Transverse colon (tissue), 4 donors: Measurements from ENCODE around the gene FBXL4. TPM values are rescaled to one million over a fixed set of nuclear protein-coding genes. Genes with fewer than 3 reads are reported as not detected.

Source experiments
- DNase-seq: peaks from one replicate; pipeline ENCODE4 v3.0.0-alpha.2; 2019
- H3K27ac ChIP-seq, 4 donors: fragments of 200-600 bp; sonication (generic); 2 replicates each; pipeline ENCODE4 v1.5.1; 2016 to 2018; ENCODE audit warnings: inconsistent platforms in 4 of 4
- H3K27me3 ChIP-seq: fragments of 200-600 bp; sonication (generic); 2 replicates; pipeline ENCODE4 v1.5.1; 2017; ENCODE audit warnings: inconsistent platforms
- H3K36me3 ChIP-seq, 4 donors: fragments of 200-600 bp; sonication (generic); 2 replicates each; pipeline ENCODE4 v1.5.1; 2017 to 2019; ENCODE audit warnings: inconsistent platforms in 4 of 4
- H3K4me1 ChIP-seq, 4 donors: fragments of 200-600 bp; sonication (generic); 2 replicates each; pipeline ENCODE4 v1.5.1; 2017 to 2020; ENCODE audit warnings: inconsistent platforms in 4 of 4
- H3K4me3 ChIP-seq, 4 donors: fragments of 200-600 bp; sonication (generic); 1 replicate in 1 of 4; 2 replicates in 3 of 4; pipeline versions ENCODE4 v1.5.1 to v1.6.1; 2017 to 2019; ENCODE audit warnings: inconsistent platforms in 4 of 4
- H3K9me3 ChIP-seq, 2 donors: fragments of 200-600 bp; sonication (generic); 2 replicates each; pipeline ENCODE4 v1.5.1; 2017 to 2019; ENCODE audit warnings: inconsistent platforms in 2 of 2
- CTCF ChIP-seq, 5 experiments: fragments of 200-600 bp in 3 of 5; fragments of 450-650 bp in 2 of 5; sonication (generic) in 3 of 5; IDR thresholded peaks; 1 replicate in 2 of 5; 2 replicates in 3 of 5; pipeline ENCODE4 v1.5.1; 2016 to 2017; ENCODE audit warnings: antibody characterized with exemption in 5 of 5, inconsistent platforms in 3 of 5, mild to moderate bottlenecking in 2 of 5, moderate library complexity in 1 of 5
- EP300 ChIP-seq: sonication (generic); formaldehyde crosslinking; IDR thresholded peaks from one replicate; pipeline ENCODE4 v1.6.1; 2017; ENCODE audit warnings: antibody characterized with exemption, low read depth
- POLR2A ChIP-seq: fragments of 450-650 bp; IDR thresholded peaks from one replicate; pipeline ENCODE4 v1.6.1; 2016; ENCODE audit warnings: antibody characterized with exemption, mild to moderate bottlenecking, moderate library complexity
- POLR2AphosphoS5 ChIP-seq, 3 donors: sonication (generic); formaldehyde crosslinking; IDR thresholded peaks; one replicate each; pipeline ENCODE4 v1.6.1; 2016; ENCODE audit warnings: antibody characterized with exemption in 3 of 3
- WGBS, 2 donors: methylation state at CpG; one replicate each; pipeline ENCODE4 v1.1.5; 2018; ENCODE audit warnings: low coverage in 1 of 2; 5-methylcytosine and 5-hydroxymethylcytosine counted together
- in situ Hi-C, 4 donors: fragments of 200-750 bp; cut with MboI; loops; one replicate each; pipeline versions ENCODE4 v1.15.0 to v1.15.1; 2017; ENCODE audit warnings: low sequenced_read_pairs in 3 of 4, low pct_ligation_motif_present in 1 of 4, low pct_unique_long_range_greater_than_20kb in 1 of 4
- intact Hi-C: fragments of 100-400 bp; cut with DNase I; formaldehyde crosslinking; loops from one replicate; pipeline ENCODE4 v1.15.1; 2023; ENCODE audit warnings: low total_unique reads
- total RNA-seq, 4 donors: library from RNA; depleted of rRNA; stranded (reverse); fragments of >200 nt; gene quantifications; one replicate each; pipeline ENCODE4 v1.1.0, GENCODE V29; 2016

FBXL4 gene
- total RNA-seq, 4 donors from 2014 or later: 8.6 to 22.5 (median 13.5) TPM

DNA sequence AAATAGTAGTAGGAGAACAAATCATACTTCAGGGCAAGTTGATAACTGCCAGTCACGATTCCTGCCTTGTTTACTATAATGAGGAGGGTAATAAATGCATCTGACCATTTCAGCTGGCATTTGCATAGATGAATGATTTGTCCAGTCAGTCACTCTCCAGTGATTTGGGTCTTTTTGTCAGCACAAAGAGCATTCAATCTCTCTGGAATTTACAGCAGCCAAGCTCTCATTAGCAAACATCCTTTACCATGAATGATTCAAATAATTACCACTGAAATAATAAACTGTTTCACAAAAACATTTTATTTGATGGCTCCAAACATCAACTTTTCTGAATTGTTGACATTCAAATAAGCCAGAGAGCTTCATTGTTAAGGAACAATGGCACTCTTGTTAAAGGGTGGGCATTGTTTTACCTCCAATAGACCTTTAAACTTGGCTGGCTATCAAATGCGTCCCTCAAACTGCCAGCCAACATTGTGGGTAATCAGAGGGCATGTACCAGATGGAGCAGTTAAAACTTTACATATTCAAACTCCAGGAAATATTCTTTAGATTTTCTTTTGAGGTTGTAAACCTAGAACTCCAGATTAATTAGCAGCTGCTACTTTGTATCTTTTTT, 30.0 kb upstream of the FBXL4 start:
- in situ Hi-C loops (no loop called here), intact Hi-C loops (no loop called here)
- no peak for DNase-seq

GRCh38 chr6:98976674-98977385, 29.1 kb upstream of the FBXL4 start:
- DNase-seq: no peak
- intact Hi-C loops: no loop called here

More for the DNA sequence above, 30.0 kb upstream of the FBXL4 start:
- WGBS, 2 donors: 44 to 55% methylated on average over 2 of the region's 2 CpGs
- Histone ChIP-seq H3K27ac (peak overlapping the region in 1 of 4 donors; percentile 4), H3K9me3 (no peaks in the 10 kb centered on the region), H3K36me3 (no peaks in the 10 kb centered on the region), H3K27me3 (no peaks in the 10 kb centered on the region), H3K4me1 (no peaks in the 10 kb centered on the region), H3K4me3 (no peak overlapping the region)
- no peak for TF ChIP-seq EP300
- no peak for TF ChIP-seq POLR2A
- TF ChIP-seq CTCF (IDR thresholded peaks at IDR 0.05): no peak
- TF ChIP-seq POLR2AphosphoS5 (IDR thresholded peaks at IDR 0.05): no peak

GRCh38 chr6:98975421-98975820, 27.7 kb upstream of the FBXL4 start:
- in situ Hi-C loops: no loop called here
- DNase-seq: no peak
- H3K4me1 ChIP-seq: no peaks in the 10 kb centered on the region
- no peak overlapping the region for H3K4me3 ChIP-seq
- no peaks in the 10 kb centered on the region for H3K36me3 ChIP-seq
- no peak overlapping the region for H3K27ac ChIP-seq
- H3K9me3 ChIP-seq: no peaks in the 10 kb centered on the region
- TF ChIP-seq EP300 (no peak), CTCF (IDR thresholded peaks at IDR 0.05) (no peak), POLR2A (no peak), POLR2AphosphoS5 (IDR thresholded peaks at IDR 0.05) (no peak)
- 70 to 83% methylated on average over 2 of the region's 2 CpGs for WGBS, 2 donors
- H3K27me3 ChIP-seq: no peaks in the 10 kb centered on the region
- intact Hi-C loops: no loop called here

More at GRCh38 chr6:98976674-98977385, 29.1 kb upstream of the FBXL4 start:
- no peaks in the 10 kb centered on the region for H3K4me1 ChIP-seq
- in situ Hi-C loops: no loop called here
- WGBS, 2 donors: 46 to 61% methylated on average over 4 of the region's 4 CpGs
- H3K36me3 ChIP-seq: no peaks in the 10 kb centered on the region
- TF ChIP-seq EP300: no peak
- no peak for TF ChIP-seq POLR2A
- TF ChIP-seq POLR2AphosphoS5 (IDR thresholded peaks at IDR 0.05): no peak
- TF ChIP-seq CTCF (IDR thresholded peaks at IDR 0.05): no peak
- no peak overlapping the region for H3K4me3 ChIP-seq
- no peaks in the 10 kb centered on the region for H3K27me3 ChIP-seq
- H3K27ac ChIP-seq: no peak overlapping the region
- H3K9me3 ChIP-seq: no peaks in the 10 kb centered on the region

DNA sequence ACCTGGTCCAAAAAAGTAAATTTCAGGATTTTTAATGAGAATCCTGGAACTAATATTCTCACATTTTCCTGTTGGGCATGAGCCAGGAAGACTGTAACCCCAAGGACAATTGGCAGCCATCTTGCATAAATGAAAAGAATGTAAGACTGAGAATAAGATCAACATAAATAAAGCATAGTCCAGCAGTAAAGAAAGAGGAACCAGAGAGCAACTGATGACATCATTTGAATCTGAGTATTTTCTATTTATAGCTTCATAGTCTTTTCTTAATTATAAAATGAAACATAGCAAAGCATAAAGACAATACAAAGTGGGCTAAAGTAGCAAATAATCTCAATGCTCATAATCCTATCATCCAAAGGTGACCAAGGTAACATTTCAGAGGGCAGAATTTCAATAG, 26.6 kb upstream of the FBXL4 start:
- Histone ChIP-seq H3K36me3 (no peaks in the 10 kb centered on the region), H3K4me3 (no peak overlapping the region), H3K9me3 (no peaks in the 10 kb centered on the region), H3K27me3 (no peaks in the 10 kb centered on the region), H3K27ac (no peak overlapping the region), H3K4me1 (no peaks in the 10 kb centered on the region)
- intact Hi-C loops (no loop called here), in situ Hi-C loops (no loop called here)
- no peak for TF ChIP-seq POLR2AphosphoS5 (IDR thresholded peaks at IDR 0.05)
- TF ChIP-seq EP300: no peak
- no peak for TF ChIP-seq CTCF (IDR thresholded peaks at IDR 0.05)
- no peak for TF ChIP-seq POLR2A
- DNase-seq: no peak
